GM19455 (cell line): ENCODE results near the gene PXMP4.

ENCODE experiments used
- ATAC-seq: cut with Tn5 transposase; IDR thresholded peaks from one replicate; pipeline ENCODE4 v1.9.1; 2021; ENCODE audit not compliant: unreplicated experiment

Gene PXMP4

DNA sequence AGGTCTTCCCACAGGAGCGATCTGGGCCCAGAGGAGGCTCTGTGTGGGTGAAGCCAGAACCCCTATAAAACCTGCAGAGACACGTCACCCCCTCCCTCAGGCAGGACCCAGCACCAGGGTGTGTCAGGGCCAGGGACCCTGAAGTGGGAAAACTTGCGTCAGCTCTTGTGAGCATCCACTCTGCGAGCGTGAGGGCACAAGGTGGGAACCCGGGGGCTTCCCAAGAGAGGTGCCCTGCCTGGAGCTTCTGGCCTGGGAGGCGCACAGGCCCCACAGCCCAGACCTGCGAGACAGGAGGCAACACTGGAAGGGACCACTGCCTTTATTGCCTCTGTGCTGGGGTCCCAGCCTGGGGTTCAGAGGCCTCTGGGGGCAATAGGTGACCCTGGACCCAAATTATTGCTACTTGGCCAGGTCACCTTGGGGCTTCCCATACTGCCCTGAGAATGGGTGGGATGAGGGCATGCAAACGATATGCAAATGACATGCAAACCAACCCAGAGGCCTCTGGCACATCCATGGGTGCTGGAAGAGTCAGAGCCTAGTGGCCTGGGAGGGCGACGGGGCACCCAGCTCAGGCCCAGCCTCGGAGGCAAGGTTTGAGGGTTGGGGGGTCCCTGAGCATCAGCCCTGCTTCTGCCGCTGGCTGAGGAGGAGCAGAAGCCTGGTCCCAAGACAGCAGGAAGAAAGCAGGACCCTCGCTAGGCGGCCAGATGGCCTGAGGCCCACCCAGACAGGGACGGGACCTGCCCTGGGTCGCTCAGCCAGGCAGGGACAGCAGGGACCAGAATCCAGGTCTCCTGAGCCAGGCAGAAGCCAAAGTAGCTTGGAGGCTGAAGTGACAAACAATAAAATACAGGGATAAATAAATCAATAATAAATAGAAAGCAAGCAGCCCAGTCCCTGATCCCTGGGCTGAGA lies 63.1 kb downstream of the PXMP4 start:
- ATAC-seq: no peak

DNA sequence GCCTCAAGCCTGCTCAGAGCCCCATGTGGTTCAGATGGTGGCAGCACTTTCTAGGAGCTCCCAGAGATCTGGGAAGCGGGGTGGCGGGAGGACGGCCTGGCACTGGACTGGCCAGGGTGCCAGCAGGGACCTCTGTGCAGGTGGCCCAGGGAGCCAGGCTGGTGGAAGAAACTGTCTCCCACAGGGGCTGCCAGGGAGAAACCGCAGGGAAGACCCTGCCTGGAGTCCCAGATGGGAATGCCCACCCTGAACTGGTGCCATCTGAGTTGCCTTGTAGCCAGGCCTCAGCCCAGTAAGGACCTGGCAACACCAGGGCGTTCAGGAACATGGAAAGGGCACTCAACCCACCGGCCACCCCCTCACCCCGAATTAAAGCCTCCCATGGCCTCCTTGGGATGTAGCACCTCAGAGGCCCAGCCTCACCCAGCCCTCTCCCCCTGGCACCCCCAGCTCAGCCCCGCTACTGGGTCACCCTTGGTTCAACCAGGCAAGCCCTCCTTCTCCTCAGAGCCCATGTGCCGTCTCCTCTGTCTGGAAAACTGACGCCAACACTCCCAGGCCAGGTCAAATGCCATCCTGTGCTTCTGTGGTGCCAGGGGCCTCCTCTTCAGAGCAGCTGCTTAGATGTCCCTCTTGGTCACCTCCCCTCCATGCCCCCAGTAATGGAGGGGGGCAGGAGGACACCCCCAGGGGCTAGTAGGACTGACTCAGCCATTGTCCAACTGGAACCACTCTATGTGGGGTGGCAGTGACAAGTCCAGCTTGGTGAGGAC lies 63.9 kb downstream of the PXMP4 start:
- ATAC-seq: no peak

DNA sequence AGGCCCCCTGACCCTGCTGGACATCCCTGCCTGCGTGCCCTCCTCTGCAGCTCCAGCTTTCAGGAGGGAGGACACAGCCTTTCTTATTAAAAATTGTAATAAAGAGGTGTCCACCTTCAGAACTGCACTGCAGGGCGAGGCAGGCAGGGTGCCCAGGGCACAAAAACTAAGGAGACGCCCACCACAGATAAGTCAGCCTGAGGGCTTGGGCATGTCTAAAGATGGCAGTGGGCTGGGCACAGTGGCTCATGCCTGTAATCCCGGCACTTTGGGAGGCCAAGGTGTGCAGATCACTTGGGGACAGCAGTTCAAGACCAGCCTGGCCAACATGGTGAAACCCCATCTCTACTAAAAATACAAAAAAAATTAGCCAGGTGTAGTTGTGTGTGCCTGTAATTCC lies 64.9 kb downstream of the PXMP4 start:
- ATAC-seq: no peak

DNA sequence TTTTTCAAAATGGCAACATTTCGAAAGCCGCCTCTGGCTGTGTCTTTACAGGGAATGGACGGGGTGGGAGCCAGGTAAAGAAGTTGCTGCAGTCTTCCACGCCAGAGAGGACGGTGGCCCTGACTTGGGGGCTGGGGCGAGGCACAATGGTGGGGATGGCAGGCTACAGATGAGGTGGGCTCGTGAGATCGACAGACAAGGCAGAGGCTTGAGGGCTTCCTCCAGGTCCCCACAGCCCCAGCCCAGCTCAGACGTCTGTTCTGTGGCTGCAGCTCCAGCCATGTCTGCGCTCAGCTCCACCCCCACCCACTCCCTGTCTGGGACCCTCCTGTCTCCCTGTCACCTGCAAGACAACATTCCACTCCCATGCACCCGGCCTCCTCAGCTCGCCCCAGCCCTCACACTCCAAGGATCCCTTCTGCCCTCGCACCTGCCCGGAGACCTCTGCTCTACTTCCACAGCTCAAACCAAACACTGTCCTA lies 65.4 kb downstream of the PXMP4 start:
- ATAC-seq: no peak

DNA sequence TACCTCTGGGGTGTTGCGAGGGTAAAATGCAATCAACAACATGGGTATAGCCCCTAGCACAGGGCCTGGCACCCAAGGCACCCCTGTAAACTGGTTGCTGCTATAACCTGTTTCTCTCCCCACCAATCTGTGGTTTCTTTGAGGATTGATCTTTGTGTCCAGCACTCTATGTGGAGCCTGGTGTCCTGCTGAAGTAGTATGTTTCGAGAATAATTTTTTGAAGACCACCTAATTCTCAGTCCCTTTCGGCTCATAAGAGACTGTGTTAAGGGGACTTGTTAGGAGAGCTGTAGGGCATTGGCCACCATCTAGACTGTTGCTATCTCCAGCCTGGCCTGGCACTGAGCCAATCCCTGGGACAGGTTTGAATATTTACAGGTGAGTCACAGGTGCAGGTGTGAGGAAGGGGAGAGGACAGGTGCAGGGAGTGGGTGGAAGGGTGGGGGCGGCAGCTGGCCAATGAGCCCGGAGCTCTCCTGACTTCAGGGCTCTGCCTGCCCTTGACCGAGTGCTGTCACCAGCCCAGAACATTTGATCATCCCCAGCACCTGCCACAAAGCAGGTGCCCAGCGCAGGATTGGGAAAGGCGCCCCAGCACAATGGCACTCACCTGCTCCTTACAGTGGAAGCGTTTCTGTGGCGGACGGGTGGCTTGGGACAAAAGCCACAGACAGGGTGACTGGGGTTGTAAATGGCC lies 66.1 kb downstream of the PXMP4 start:
- no peak for ATAC-seq

DNA sequence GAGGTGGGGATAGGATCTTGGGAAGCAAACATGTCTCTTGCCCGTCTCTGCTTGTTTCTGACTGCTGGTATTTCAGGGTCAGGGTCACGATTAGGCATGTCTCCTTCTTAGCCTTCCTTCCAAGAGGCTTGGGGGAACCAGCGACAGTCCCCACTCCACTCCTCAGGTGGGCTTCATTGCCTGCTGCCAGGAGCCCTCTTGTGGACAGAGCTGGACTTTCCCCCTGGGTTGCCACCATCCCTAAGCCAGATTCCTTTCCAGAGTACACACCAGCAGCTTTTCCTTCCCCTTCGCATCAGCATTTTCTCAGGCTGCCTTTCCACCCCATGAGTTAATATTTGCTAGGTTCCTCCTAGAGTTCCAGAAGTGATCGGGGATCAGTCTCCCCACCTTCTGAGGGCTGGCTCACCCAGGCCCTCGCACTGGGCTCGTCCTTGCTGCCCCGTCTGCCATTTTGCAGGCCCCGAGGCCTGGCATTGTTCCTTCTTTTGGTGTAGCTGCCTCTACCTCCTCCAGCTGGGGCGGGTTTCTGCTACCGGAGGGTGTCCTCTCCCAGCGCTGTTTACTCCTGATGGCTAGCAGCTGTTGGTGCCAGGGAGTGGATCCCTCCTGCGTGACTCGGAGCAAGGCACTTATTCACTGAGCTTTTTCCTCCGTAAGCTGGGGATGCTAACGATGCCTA lies 66.8 kb downstream of the PXMP4 start:
- no peak for ATAC-seq
